ENCODE measurements around the gene SLC25A39. TPM values are rescaled to one million over a fixed set of nuclear protein-coding genes. Genes with fewer than 3 reads are reported as not detected.

Gene SLC25A39
- total and polyA plus RNA-seq, 9 of the 15 experiments (the other 6 are each of a cell fraction or from before 2014, with no cell fraction given) = 4.8 to 267 (median 140) TPM

- TF ChIP-seq, protein P1, sequence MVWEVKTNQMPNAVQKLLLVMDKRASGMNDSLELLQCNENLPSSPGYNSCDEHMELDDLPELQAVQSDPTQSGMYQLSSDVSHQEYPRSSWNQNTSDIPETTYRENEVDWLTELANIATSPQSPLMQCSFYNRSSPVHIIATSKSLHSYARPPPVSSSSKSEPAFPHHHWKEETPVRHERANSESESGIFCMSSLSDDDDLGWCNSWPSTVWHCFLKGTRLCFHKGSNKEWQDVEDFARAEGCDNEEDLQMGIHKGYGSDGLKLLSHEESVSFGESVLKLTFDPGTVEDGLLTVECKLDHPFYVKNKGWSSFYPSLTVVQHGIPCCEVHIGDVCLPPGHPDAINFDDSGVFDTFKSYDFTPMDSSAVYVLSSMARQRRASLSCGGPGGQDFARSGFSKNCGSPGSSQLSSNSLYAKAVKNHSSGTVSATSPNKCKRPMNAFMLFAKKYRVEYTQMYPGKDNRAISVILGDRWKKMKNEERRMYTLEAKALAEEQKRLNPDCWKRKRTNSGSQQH (CRISPR knock-in tag; IDR thresholded peaks at IDR 0.05) = no peak
Observed at GRCh38 chr17:44359006-44359405, 34.4 kb upstream of the SLC25A39 start.

DNA sequence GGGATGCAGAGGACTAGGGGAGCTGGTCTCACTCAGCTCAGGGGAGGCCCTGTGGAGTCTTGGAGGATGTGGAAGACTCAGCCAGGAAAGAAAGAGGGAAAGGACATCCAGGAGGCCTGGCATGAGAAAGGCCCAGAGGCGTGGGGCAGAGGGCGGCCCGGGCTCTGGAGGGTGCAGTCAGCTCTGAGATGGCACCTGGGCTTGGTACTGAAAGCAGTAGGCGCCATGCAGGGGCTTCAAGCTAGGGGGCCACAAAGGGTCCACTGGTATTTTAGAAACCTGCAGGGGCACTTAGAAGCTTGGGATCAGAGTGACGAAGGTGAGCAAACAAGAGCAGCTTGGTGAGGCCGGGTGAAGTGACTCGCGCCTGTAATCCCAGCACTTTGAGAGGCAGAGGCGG, 33.4 kb upstream of the SLC25A39 start:
- intact Hi-C loops (cut with micrococcal nuclease) = no loop called here
- no peak for FAIRE-seq
- BruUV-seq (replicated peaks) = no TSS peak
- in situ Hi-C loops (cut with MboI) = no loop called here
- H4K20me1 ChIP-seq (replicated peaks; ENCODE audit: control insufficient read depth, insufficient read depth, low read length) = peaks cover 9% of the 10 kb centered on the region
- POLR2A ChIA-PET = interaction anchor here (0.7 to 1.0 kb wide), 2 partner anchors 11 to 12 kb away, joined by 3 read pairs; no protein-coding TSS in a partner anchor
- no peak overlapping the region for H3K27ac ChIP-seq (ENCODE audit: extremely low read depth, low read depth, low read length)
- peaks cover 0 to 37% of the 10 kb centered on the region in 2 experiments; a peak in 3 of 5 replicates for H3K4me1 ChIP-seq (replicated peaks in 1 of 2; ENCODE audit: control insufficient read depth in 2 of 2, insufficient read depth in 2 of 2, low read length in 2 of 2)
- H3K4me2 ChIP-seq (ENCODE audit: insufficient read depth, low read length) = no peak overlapping the region
- no peak for DNase-seq (ENCODE audit: extremely low read depth in 1 of 4, low spot score in 3 of 4)
- H3K9ac ChIP-seq (ENCODE audit: insufficient read depth in 1 of 2, low read depth in 2 of 2, low read length in 2 of 2) = peak overlapping the region in 1 of 2 experiments; percentile 26; a peak in 1 of 4 replicates
- H3K9me3 ChIP-seq (replicated peaks; ENCODE audit: control insufficient read depth, insufficient read depth, low read depth, low read length) = no peaks in the 10 kb centered on the region
- H3K27me3 ChIP-seq (ENCODE audit: control insufficient read depth in 2 of 2, insufficient read depth in 2 of 2, low read length in 2 of 2) = no peaks in the 10 kb centered on the region
- no peaks in the 10 kb centered on the region for H3K79me2 ChIP-seq (ENCODE audit: control insufficient read depth, insufficient read depth, low read length)
- H3K36me3 ChIP-seq (ENCODE audit: control insufficient read depth, insufficient read depth, low read length) = no peaks in the 10 kb centered on the region
- H3K9me1 ChIP-seq (ENCODE audit: control insufficient read depth, insufficient read depth, low read length) = no peaks in the 10 kb centered on the region
- CTCF ChIA-PET (ENCODE audit: low intra/inter-chr PET ratio) = no interaction called here
- no peak for ATAC-seq
- WGBS (ENCODE audit: insufficient coverage, low coverage, missing lambda C conversion rate) = 60% methylated on average over 9 of the region's 9 CpGs
- H3K4me3 ChIP-seq = no peak overlapping the region
- H2AFZ ChIP-seq (ENCODE audit: low read depth, low read length) = no peak overlapping the region
- TF ChIP-seq HDAC2 (IDR thresholded peaks at IDR 0.05) (no peak), ARNT (IDR thresholded peaks at IDR 0.05) (no peak), IFI16 (CRISPR knock-in tag; IDR thresholded peaks at IDR 0.05) (no peak), RERE (CRISPR knock-in tag; IDR thresholded peaks at IDR 0.05; ENCODE audit: borderline replicate concordance) (no peak), RFX1 (IDR thresholded peaks at IDR 0.05) (no peak)

More at GRCh38 chr17:44359006-44359405, 34.4 kb upstream of the SLC25A39 start:
- Histone ChIP-seq H3K79me2 (ENCODE audit: control insufficient read depth, insufficient read depth, low read length) (no peaks in the 10 kb centered on the region), H3K4me2 (ENCODE audit: insufficient read depth, low read length) (no peak overlapping the region), H3K4me1 (replicated peaks in 1 of 2; ENCODE audit: control insufficient read depth in 2 of 2, insufficient read depth in 2 of 2, low read length in 2 of 2) (peaks cover 0 to 44% of the 10 kb centered on the region in 2 experiments; a peak in 3 of 5 replicates), H3K27ac (ENCODE audit: extremely low read depth, low read depth, low read length) (no peak overlapping the region), H2AFZ (ENCODE audit: low read depth, low read length) (no peak overlapping the region), H3K36me3 (ENCODE audit: control insufficient read depth, insufficient read depth, low read length) (no peaks in the 10 kb centered on the region), H3K9me1 (ENCODE audit: control insufficient read depth, insufficient read depth, low read length) (no peaks in the 10 kb centered on the region), H3K4me3 (no peak overlapping the region), H3K9ac (ENCODE audit: insufficient read depth in 1 of 2, low read depth in 2 of 2, low read length in 2 of 2) (no peak overlapping the region), H3K27me3 (ENCODE audit: control insufficient read depth in 2 of 2, insufficient read depth in 2 of 2, low read length in 2 of 2) (no peaks in the 10 kb centered on the region), H3K9me3 (replicated peaks; ENCODE audit: control insufficient read depth, insufficient read depth, low read depth, low read length) (no peaks in the 10 kb centered on the region), H4K20me1 (replicated peaks; ENCODE audit: control insufficient read depth, insufficient read depth, low read length) (peaks cover 9% of the 10 kb centered on the region)
- 30% methylated on average over 6 of the region's 6 CpGs for WGBS (ENCODE audit: insufficient coverage, low coverage, missing lambda C conversion rate)
- POLR2A ChIA-PET = interaction anchor here (0.7 to 1.1 kb wide), 5 partner anchors 9 to 199 kb away, joined by 3 to 4 read pairs (median 3); partner anchors contain the start of gene GRN
- no TSS peak for BruUV-seq (replicated peaks)
- ATAC-seq = no peak
- no peak for DNase-seq (ENCODE audit: extremely low read depth in 1 of 4, low spot score in 3 of 4)
- intact Hi-C loops (cut with micrococcal nuclease) (no loop called here), in situ Hi-C loops (cut with MboI) (no loop called here)
- CTCF ChIA-PET (ENCODE audit: low intra/inter-chr PET ratio) = no interaction called here
- FAIRE-seq = no peak
